Left kidney (tissue), 2 donors: ENCODE measurements around the gene CAMTA1. TPM values are rescaled to one million over a fixed set of nuclear protein-coding genes. Genes with fewer than 3 reads are reported as not detected.
"Not testable (repeated sequence)": the region's sequence is repeated elsewhere in the genome, so short reads cannot be mapped to it uniquely, and the experiment has no call there.

ENCODE experiments used
- DNase-seq: peaks from one replicate; pipeline ENCODE4 v3.0.0-alpha.2; 2013
- polyA plus RNA-seq: library from polyadenylated mRNA; unstranded; fragments of 120-200 nt; gene quantifications from one replicate; pipeline ENCODE4 v1.2.1, GENCODE V29; 2013; ENCODE audit not compliant: insufficient read length

Gene CAMTA1
- polyA plus RNA-seq, 1 donor = 88.8 TPM

GRCh38 chr1:6803357-6803756 is 18.1 kb downstream of the CAMTA1 start:
- no peak for DNase-seq

GRCh38 chr1:6805004-6805416 is 19.8 kb downstream of the CAMTA1 start:
- no peak for DNase-seq

GRCh38 chr1:6807782-6808181 is 22.5 kb downstream of the CAMTA1 start:
- DNase-seq = no peak

DNA sequence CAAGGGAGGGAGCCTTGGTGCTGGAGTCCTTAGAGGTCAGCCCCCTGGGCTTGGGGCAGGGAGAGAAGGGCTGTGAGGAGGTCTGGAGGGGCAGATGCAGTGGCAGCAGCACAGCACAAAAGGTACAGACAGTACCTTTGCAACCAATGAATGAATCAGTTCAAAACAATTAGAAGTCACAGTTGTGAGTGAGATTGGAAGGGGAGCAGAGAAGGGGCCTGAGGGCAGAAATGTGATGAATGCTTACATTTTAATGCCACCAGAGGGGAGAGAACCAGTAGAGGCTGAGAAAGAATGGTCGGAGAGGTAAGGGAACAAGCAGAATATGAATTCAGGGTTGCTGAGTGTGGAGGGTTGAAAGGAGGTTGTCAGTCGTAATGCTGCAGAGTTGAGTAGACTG is 24.2 kb downstream of the CAMTA1 start:
- DNase-seq = no peak

DNA sequence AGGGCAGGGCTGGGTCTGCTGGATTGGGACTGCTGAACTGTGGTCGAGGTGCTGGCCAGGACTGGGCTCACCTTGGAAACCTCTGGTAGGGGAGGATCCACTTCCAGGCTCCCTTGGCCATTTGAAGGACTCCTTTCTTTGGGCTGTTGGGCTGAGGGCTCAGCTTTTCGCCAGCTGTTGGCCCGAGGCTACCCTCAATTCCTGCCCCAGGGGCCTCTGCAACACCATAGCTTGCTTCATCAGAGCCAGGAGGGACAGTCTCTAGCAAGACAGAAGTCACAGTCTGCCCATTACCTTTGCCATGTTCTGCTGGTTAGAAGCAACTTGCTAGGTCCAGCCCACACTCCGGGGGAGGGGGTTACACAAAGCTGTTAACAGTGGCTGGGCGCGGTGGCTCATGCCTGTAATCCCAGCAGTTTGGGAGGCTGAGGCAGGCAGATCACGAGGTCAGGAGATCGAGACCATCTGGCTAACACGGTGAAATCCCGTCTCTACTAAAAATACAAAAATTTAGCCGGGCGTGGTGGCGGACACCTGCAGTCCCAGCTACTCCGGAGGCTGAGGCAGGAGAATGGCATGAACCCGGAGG is 25.0 kb downstream of the CAMTA1 start:
- DNase-seq = not testable (repeated sequence)

DNA sequence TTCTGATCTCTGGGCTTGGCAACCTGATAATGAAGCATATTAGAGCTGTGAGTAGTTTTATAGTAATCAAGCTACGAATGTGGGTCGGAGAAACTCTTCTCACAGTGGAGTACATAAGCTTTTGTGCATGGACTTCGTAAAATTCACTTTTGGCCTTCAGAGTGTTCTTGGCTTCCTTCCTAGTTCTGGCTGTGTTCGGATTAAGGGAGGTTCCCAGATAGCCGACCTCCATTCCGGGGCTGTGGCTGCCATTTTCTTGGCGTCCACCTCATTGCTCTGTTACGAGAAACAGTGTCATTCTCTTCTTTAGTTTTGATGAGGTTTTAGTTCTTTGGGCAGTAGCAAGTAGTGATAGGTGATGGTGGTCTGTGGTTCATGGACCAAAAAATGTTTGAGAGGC is 26.3 kb downstream of the CAMTA1 start:
- DNase-seq = no peak

DNA sequence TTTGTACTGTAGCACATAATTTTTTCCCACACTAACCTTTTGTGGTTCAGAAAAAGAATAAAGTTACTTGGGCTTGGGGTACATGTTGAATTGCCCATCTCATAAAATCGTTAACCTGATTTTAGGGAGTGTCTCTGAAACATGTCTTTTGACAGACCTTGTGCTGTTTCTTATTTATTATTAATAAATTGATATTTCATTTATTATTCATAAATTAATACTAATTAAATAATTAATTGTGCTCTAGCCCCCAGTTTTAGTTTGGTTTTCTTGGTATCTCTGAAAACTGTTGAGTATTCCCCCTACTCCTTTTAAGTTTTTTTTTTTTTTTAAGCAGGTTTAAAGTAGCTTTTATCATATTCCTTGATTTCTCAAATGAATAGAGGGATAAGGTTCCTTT is 27.9 kb downstream of the CAMTA1 start:
- DNase-seq = no peak

DNA sequence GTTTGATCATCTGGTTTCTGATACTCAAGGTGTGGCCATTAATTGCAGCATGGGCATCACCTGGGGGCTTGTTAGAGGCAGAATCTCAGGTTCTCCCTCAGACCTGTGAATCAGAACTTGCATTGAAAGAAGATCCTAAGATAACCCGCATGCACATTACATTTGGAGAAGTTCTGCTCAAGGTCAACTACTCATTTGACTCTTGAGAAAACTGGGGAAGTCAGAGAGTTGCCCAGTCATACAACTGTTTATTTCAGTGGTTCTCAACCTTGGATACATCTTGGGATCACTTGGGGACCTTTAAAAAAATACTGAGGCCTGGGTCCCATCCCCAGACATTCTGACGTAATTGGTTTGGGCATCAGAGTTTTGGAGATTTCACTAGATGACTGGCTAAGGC is 30.5 kb downstream of the CAMTA1 start:
- no peak for DNase-seq

DNA sequence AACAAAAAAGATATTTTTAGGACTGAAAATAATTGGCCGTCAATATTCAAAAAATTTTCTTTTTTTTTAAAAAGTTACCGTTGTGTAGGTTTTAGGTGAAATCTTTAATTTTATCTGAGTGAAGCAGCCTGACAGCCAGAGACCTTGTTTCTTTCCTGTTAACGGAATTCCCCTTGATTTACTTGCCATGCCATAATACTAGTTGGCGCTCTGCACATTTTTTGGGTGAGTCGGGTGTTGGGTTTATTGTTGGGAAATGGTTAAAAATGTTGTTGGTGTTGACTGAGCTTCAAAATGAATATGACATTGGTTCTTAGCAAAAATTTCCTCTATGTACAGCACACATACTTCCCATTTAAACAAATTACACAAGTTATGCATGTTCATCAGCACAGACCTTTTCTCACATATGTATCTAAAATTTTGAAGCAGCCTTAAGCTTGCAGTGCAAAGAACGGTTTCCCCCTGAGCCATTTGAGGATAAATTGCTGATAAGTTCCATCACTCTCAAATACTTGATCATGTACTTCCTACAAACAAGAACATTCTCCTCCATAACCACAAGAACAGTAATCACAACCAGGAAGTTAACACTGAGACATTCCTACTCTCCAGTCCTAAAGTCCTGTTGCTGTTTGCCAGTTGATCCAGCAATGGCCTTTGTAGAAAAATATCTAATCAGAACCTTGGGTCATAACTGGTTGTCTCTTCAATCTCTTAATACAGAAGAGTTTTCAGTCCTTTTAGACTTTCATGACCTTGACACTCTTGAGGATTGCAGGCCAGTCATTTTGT is 34.2 kb downstream of the CAMTA1 start:
- DNase-seq = no peak

DNA sequence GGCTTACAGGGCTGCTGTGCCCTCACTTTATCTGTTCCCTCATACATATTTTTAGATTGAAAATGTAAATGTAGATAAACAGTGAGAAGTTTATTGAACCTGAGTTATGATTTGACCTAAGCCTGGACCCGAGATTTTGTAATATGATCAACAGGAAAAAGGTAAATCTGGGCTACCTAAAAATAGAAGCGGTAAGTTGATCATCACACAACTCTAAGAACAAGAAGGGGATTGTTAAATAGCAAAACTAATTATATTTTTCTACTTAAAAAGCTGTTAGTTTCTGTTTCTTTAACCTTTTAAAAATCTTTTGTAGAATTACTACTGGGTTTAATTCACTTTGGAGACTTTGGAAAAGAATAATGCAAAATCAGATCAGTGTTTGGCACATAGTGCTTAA is 35.6 kb downstream of the CAMTA1 start:
- DNase-seq = no peak

DNA sequence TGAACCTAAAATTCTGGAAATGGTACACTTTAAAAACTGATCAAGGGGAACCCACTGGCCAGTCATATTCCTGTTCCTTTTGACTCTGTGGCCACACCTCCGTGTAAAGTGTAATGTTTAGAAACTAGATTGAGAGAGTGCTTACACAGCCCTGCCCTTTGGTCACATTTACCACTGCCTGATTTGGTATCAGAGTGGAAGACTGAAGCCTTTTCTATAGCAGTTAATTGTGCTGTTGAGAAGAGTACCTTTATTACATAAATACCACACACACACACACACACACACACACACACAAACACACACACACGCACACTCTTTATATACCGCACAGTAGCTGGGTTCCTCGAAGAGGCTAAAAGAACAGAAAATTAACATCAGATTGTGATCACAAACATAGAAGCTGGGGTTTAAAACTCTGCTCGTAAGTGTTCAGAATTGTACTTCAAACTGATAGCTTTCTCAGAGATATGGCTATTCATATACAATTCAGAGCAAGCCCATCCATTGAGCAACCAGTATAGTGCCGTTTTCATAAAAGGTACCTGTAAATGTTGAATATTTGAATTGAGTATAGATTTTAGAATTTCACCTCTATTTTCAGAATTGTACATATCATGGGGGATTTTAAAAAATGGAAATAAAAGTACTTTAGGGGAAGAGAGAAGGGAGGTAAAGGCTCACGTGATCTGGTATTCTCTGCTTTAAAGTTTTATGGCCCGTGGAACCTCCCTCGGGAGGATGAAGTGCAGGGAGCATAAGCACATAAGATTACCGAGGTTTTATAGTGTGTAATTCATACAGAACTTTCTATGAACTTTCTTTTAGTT is 37.5 kb downstream of the CAMTA1 start:
- peak; percentile 41 for DNase-seq

GRCh38 chr1:6823793-6824192 is 38.5 kb downstream of the CAMTA1 start:
- no peak for DNase-seq

DNA sequence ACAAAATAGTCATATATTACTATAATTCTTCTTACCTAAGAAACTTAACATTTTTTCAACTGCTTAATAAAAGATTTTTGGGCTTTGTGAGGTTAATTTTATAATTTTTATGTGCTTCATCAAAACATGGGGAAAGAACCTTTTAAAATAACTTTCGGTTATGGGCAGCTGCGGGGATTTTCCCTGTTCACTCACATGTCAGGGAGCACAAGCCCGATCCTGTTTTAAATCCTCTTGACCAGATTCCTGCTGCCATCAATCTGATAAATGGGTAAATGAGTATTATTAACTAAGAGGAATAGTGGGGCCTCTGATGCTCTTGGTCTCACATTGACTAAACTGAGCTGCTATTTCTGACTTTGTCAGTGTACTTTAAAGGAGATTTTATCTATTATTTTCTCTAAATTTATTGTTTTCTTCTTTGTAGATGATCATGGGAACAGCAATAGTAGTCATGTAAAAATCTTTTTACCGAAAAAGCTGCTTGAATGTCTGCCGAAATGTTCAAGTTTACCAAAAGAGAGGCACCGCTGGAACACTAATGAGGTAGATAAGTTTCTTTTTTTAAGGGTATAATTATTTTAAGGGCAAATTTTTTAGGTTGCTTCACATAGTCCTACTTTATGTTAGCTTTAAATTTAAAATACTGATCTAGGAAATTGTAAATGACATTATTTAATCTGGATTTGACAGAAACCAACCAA is 39.6 kb downstream of the CAMTA1 start:
- DNase-seq = no peak

- DNase-seq = no peak
These were observed 40.6 kb downstream of the CAMTA1 start for GRCh38 chr1:6825828-6826227.

DNA sequence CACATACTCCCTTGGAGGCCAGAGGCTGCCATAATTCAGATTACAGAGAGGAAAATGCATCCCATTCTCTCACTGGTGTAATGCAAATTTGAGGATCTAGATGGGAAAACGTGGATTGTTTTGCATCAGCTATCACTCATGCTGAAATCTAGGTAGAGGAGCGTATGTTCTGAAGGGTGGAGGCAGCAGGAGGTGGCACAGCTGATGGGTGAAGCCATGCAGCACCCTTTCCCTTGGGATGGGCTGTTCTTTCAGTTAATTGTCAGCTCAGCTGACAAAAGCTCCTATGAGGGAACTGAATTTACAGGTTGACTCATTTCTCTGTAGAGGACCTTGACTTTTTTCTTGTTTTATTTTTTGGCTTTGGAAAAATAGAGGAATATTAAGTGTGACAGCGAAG is 41.8 kb downstream of the CAMTA1 start:
- DNase-seq = no peak

DNA sequence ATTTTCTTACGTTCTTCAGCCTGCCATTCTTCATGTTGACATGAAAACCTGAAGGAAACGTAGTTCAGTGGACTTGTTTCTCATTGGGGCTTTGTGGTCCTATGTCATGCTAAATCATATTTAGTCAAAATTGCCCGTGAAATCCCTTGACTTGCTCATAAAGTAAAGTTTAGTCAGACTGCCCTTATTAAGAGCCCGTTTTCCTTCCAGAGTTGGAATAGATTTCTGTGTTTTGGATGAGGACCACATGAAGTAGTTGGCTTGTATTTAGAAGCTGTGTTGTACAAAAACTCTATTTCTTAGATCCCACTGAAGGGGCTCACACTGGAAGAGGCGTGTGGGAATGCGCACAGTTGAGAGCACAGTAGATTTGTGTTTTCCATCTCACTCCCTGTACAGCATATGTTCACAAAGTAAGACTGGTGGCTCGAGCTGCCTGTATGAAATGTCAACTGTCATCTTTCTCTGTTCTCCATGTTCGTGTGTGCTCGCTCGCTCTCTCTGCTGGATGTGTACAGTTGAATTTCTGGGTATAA is 42.4 kb downstream of the CAMTA1 start:
- no peak for DNase-seq

DNA sequence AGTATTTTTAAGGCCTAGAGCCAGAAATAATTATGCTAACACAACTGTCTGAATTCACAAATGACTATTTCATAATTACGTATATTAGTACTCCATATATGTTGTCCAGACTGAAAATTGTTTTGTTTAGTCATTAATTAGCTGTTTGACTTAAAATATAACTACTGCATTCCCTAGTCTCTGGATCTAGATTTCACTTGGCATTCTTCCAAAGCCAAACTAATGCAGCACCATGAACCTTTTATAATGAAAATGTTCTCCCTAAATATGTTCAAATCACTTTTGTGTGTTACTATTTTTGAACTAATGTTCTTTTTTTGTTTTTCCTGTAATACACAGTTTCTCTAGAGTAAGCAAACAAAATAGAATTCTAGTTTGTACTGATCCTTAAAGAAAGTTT is 46.1 kb downstream of the CAMTA1 start:
- no peak for DNase-seq

- not testable (repeated sequence) for DNase-seq
These were observed 46.8 kb downstream of the CAMTA1 start for GRCh38 chr1:6832006-6832405.

DNA sequence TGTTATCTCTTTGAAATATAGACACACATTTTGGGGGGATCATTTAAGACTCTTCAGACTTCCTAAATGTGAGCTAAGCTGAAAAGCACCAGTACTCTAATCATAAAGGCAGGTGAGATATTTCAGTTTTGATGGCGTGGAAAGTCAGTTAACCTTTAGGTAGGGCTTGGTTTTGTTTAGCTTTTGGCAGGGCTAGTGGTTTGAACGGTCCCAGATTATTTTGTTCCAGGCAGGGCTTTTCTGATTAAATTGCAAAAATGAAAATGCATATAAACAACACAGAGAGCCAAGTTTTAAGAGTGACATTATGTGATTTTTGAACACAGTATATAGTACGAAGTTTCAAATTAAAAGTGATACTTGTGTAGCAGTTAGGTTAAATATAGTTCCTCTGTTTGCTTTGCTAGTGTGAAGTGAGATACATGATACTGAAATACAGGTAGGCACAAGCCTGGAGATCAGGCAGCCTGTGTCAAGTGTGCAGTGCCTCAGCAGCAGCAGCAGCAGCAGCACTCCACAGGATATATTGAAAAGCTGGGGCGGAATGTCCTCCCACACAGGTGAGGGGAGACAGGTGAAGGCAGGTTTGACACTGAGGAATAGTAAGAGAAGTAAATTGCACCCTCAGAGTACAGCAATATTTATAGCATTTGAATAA is 47.4 kb downstream of the CAMTA1 start:
- no peak for DNase-seq

DNA sequence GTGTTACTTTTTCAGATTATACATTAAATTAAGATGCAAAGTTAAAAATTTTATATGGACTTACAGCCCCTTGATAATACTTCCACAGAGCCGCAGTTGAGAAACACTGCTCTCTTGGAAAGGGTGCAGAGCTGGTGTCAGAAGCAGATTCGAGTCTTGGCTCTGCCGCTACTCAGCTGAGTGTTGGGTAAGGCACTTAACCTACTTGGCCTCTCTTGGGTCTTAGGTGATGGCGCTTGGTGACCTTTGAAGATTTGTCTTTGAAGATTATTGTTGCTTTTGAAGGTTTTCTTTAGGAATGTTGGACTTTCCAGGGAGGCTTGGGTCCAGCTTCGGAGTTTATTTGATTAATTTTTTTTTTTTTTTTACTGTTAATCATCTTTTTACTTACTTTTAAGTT is 48.5 kb downstream of the CAMTA1 start:
- DNase-seq = no peak

- no peak for DNase-seq
These were observed 49.1 kb downstream of the CAMTA1 start for GRCh38 chr1:6834366-6834765.

- DNase-seq = no peak
These were observed 49.9 kb downstream of the CAMTA1 start for GRCh38 chr1:6835139-6835538.
